Effector memory CD4-positive, alpha-beta T cell (primary cell): Measurements from ENCODE around the gene NTSR1.

Experiments
- DNase-seq, 3 donors: peaks; one replicate each; pipeline ENCODE4 v3.0.0-alpha.2; 2020
- H3K27ac ChIP-seq: 2 replicates; pipeline ENCODE4 v1.7.0; 2013; ENCODE audit warnings: mild to moderate bottlenecking, low read length, moderate library complexity; ENCODE audit not compliant: insufficient read depth, poor library complexity, severe bottlenecking
- H3K27me3 ChIP-seq: replicated peaks from 2 replicates; pipeline ENCODE4 v1.7.0; 2013; ENCODE audit warnings: mild to moderate bottlenecking, low read length; ENCODE audit not compliant: insufficient read depth, control insufficient read depth, poor library complexity, severe bottlenecking
- H3K36me3 ChIP-seq: 2 replicates; pipeline ENCODE4 v1.7.0; 2013; ENCODE audit warnings: mild to moderate bottlenecking, low read length, moderate library complexity; ENCODE audit not compliant: control insufficient read depth, insufficient read depth
- H3K4me1 ChIP-seq: 2 replicates; pipeline ENCODE4 v1.7.0; 2013; ENCODE audit warnings: low read length, mild to moderate bottlenecking; ENCODE audit not compliant: control insufficient read depth, insufficient read depth, poor library complexity, severe bottlenecking
- H3K4me3 ChIP-seq: 2 replicates; pipeline ENCODE4 v1.7.0; 2013; ENCODE audit warnings: low read length, low read depth, mild to moderate bottlenecking; ENCODE audit not compliant: insufficient read depth, poor library complexity, severe bottlenecking
- H3K9me3 ChIP-seq: 2 replicates; pipeline ENCODE4 v1.7.0; 2013; ENCODE audit warnings: mild to moderate bottlenecking, low read length, moderate library complexity; ENCODE audit not compliant: control insufficient read depth

NTSR1 gene

GRCh38 chr20:62732842-62733525 lies 24.3 kb downstream of the NTSR1 start:
- no peak overlapping the region for H3K4me3 ChIP-seq
- peaks cover 2% of the 10 kb centered on the region for H3K4me1 ChIP-seq
- H3K27ac ChIP-seq: no peak overlapping the region
- DNase-seq: no peak
- H3K27me3 ChIP-seq: no peaks in the 10 kb centered on the region
- H3K9me3 ChIP-seq: no peaks in the 10 kb centered on the region
- no peaks in the 10 kb centered on the region for H3K36me3 ChIP-seq

DNA sequence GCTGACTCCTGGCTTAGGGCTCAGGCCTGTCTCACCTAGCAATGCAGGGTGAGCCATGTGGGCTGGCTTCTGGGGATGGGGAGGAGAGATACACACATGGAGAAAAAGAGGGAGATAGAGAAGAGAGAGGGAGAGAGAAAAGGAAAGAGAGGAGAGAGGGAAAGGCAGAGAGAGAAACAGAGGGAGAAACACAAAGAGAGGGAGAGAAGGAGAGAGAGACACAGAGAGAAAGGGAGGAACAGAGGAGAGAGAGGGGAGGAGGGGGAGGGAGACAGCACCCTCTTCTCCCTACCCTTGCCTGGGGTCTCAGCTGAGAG lies 24.8 kb downstream of the NTSR1 start:
- DNase-seq: no peak
- no peaks in the 10 kb centered on the region for H3K27me3 ChIP-seq
- no peak overlapping the region for H3K4me3 ChIP-seq
- H3K36me3 ChIP-seq: no peaks in the 10 kb centered on the region
- H3K9me3 ChIP-seq: no peaks in the 10 kb centered on the region
- no peaks in the 10 kb centered on the region for H3K4me1 ChIP-seq
- no peak overlapping the region for H3K27ac ChIP-seq

- H3K27me3 ChIP-seq: no peaks in the 10 kb centered on the region
- no peak for DNase-seq
- H3K4me1 ChIP-seq: peaks cover 3% of the 10 kb centered on the region
- no peak overlapping the region for H3K27ac ChIP-seq
- no peak overlapping the region for H3K4me3 ChIP-seq
- no peaks in the 10 kb centered on the region for H3K9me3 ChIP-seq
- H3K36me3 ChIP-seq: no peaks in the 10 kb centered on the region
Measured at GRCh38 chr20:62733891-62734290, 25.3 kb downstream of the NTSR1 start.

GRCh38 chr20:62734326-62734725 lies 25.7 kb downstream of the NTSR1 start:
- H3K36me3 ChIP-seq: no peaks in the 10 kb centered on the region
- no peak for DNase-seq
- H3K4me3 ChIP-seq: no peak overlapping the region
- H3K4me1 ChIP-seq: peaks cover 8% of the 10 kb centered on the region
- H3K9me3 ChIP-seq: no peaks in the 10 kb centered on the region
- H3K27me3 ChIP-seq: no peaks in the 10 kb centered on the region
- H3K27ac ChIP-seq: no peak overlapping the region

DNA sequence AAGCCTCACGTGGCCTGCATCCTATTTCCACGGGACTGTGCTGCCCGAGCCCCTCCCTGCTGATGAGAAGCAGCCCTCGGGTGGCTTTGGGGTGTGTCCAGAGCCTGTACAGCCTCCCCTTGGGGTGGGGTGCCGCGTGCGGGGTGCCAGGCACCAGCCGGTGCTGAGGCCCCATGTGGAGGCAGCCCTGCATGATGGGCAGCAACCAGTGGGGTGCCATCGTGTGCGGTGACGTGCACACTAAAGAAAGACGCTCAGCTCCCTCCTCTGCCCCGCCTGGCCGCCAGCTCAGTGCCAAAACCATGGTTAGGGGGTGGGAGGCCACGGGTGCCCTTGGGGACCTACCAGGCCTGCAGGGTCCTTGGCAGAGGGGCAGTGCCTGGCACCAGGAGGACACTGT lies 26.2 kb downstream of the NTSR1 start:
- Histone ChIP-seq H3K27me3 (no peaks in the 10 kb centered on the region), H3K9me3 (no peaks in the 10 kb centered on the region), H3K36me3 (no peaks in the 10 kb centered on the region), H3K27ac (no peak overlapping the region), H3K4me3 (no peak overlapping the region), H3K4me1 (peaks cover 13% of the 10 kb centered on the region)
- no peak for DNase-seq

DNA sequence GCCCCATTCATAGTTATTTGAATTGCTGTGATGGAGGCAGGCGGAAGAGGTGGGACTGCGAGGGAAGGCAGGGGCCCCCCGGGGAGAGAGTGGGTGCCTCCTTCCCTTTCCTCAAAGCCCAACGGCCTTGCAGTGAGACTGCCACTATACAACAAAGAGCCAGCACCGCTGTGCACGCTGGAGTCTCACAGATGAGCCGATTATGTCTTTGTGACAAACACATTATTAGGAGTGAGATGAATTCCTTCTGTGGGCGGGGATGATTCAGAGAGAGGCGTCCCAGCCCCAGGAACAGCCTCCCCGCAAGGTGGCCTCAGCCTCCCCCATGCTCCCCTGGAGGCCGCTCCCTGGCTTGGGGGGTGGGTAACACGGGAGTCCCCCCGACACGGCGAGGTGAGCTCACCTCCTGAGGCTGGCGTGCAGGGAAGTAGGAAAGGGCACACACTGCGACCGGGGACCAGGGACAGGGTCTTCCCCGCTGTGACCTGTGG lies 26.7 kb downstream of the NTSR1 start:
- Histone ChIP-seq H3K27ac (no peak overlapping the region), H3K4me3 (no peak overlapping the region), H3K36me3 (no peaks in the 10 kb centered on the region), H3K9me3 (no peaks in the 10 kb centered on the region), H3K27me3 (no peaks in the 10 kb centered on the region), H3K4me1 (peaks cover 15% of the 10 kb centered on the region)
- DNase-seq: no peak

- no peaks in the 10 kb centered on the region for H3K27me3 ChIP-seq
- H3K36me3 ChIP-seq: no peaks in the 10 kb centered on the region
- H3K27ac ChIP-seq: no peak overlapping the region
- H3K9me3 ChIP-seq: no peaks in the 10 kb centered on the region
- no peak overlapping the region for H3K4me3 ChIP-seq
- DNase-seq: no peak
- peaks cover 21% of the 10 kb centered on the region for H3K4me1 ChIP-seq
Measured at GRCh38 chr20:62736026-62736406, 27.4 kb downstream of the NTSR1 start.

DNA sequence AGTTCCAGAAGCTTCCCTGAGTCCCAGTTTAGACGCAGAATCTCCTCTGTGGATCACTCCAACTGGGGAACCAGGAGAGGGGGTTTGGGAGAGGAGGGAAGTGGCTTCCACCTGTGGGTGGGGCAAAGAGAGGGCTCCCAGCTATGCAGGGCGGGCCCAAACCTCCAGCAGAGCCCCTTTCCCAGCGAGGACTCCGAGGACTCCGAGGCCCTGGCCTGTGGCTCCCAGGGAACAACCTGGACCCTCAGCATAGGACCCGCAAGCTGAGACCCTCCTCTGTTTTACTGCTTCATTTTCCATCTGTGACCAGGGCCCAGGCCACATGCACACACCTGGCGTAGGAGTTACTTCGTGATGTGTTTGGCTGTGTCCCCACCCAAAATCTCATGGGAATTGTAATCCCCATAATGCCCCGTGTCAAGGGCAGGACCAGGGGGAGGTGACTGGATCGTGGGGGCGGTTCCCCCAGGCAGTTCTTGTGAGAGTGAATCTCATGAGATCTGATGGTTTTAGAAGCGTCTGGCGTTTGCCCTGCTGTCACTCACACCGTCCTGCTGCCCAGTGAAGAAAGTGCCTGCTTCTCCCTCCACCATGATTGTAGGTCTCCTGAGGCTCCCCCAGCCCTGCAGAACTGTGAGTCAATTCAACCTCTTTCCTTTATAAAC lies 27.9 kb downstream of the NTSR1 start:
- H3K27me3 ChIP-seq: no peaks in the 10 kb centered on the region

GRCh38 chr20:62737271-62737811 lies 28.7 kb downstream of the NTSR1 start:
- Histone ChIP-seq H3K4me3 (no peak overlapping the region), H3K9me3 (no peaks in the 10 kb centered on the region), H3K36me3 (no peaks in the 10 kb centered on the region), H3K4me1 (peaks cover 34% of the 10 kb centered on the region), H3K27ac (no peak overlapping the region), H3K27me3 (no peaks in the 10 kb centered on the region)
- no peak for DNase-seq

More for the DNA sequence above, 27.9 kb downstream of the NTSR1 start:
- no peaks in the 10 kb centered on the region for H3K9me3 ChIP-seq
- no peak for DNase-seq
- no peak overlapping the region for H3K27ac ChIP-seq
- no peak overlapping the region for H3K4me3 ChIP-seq
- H3K4me1 ChIP-seq: peaks cover 26% of the 10 kb centered on the region
- no peaks in the 10 kb centered on the region for H3K36me3 ChIP-seq
